B cell (primary cell): ENCODE data around the gene RETN. TPM values are rescaled to one million over a fixed set of nuclear protein-coding genes. Genes with fewer than 3 reads are reported as not detected.

Source experiments
- ATAC-seq: fragments of 200-7000 bp; cut with Tn5 transposase; one replicate; pipeline ENCODE4 v1.10.0; 2021; ENCODE audit warnings: low read depth, mild to moderate bottlenecking, moderate number of reproducible peaks, moderate library complexity
- CTCF ChIA-PET: fragments of 350-600 bp; sonication (Branson Sonifier 250); formaldehyde crosslinking; loops from one replicate; lab custom pipeline; 2021; ENCODE audit warnings: antibody characterized with exemption, inconsistent platforms; lab: Charles Lee
- POLR2A ChIA-PET: fragments of 350-600 bp; sonication (Branson Sonifier 250); formaldehyde crosslinking; loops from one replicate; lab custom pipeline; 2021; ENCODE audit warnings: antibody characterized with exemption; lab: Charles Lee
- DNase-seq: peaks from one replicate; pipeline ENCODE4 v3.0.0; 2013
- H2AFZ ChIP-seq: 2 replicates; pipeline ENCODE4 v1.6.1; 2012; ENCODE audit warnings: mild to moderate bottlenecking, low read depth, low read length; ENCODE audit not compliant: insufficient read depth, poor library complexity, severe bottlenecking
- H3K27ac ChIP-seq, 2 donors: 1 replicate in 1 of 2; 2 replicates in 1 of 2; pipeline ENCODE4 v1.5.1; 2012 to 2013; ENCODE audit warnings: low read length in 2 of 2, mild to moderate bottlenecking in 2 of 2, moderate library complexity in 1 of 2
- H3K27me3 ChIP-seq, 4 experiments: fragments of 200-600 bp in 1 of 4; sonication (generic) in 1 of 4; replicated peaks in 1 of 4; 1 replicate in 2 of 4; 2 replicates in 2 of 4; pipeline versions ENCODE4 v1.6.1 to v1.7.0; 2013 to 2016; ENCODE audit warnings: low read length in 3 of 4, mild to moderate bottlenecking in 2 of 4, mixed read lengths in 1 of 4, moderate library complexity in 1 of 4; ENCODE audit not compliant: insufficient read depth in 4 of 4, control insufficient read depth in 3 of 4; ENCODE audit errors: control extremely low read depth in 1 of 4
- H3K36me3 ChIP-seq, 2 experiments: replicated peaks in 1 of 2; 1 replicate in 1 of 2; 2 replicates in 1 of 2; pipeline versions ENCODE4 v1.6.1 to v1.7.1; 2013; ENCODE audit warnings: low read length in 1 of 2; ENCODE audit not compliant: insufficient read depth in 2 of 2, control insufficient read depth in 1 of 2; ENCODE audit errors: control extremely low read depth in 1 of 2, extremely low read depth in 1 of 2
- H3K4me1 ChIP-seq, 2 donors: fragments of 200-600 bp in 1 of 2; sonication (generic) in 1 of 2; 1 replicate in 1 of 2; 2 replicates in 1 of 2; pipeline versions ENCODE4 v1.5.1 to v1.6.1; 2013 to 2017; ENCODE audit warnings: low read length in 2 of 2; ENCODE audit not compliant: control insufficient read depth in 2 of 2, insufficient read depth in 2 of 2
- H3K4me2 ChIP-seq: replicated peaks from 2 replicates; pipeline ENCODE3; 2012; ENCODE audit warnings: mild to moderate bottlenecking, low read depth, low read length; ENCODE audit not compliant: poor library complexity, severe bottlenecking
- H3K4me3 ChIP-seq, 5 experiments: fragments of 200-600 bp in 1 of 5; sonication (generic) in 1 of 5; 1 replicate in 3 of 5; 2 replicates in 2 of 5; pipeline versions ENCODE4 v1.5.1 to v1.7.0; 2011 to 2016; ENCODE audit warnings: low read length in 4 of 5, mild to moderate bottlenecking in 4 of 5, low read depth in 2 of 5, control low read depth in 1 of 5, moderate library complexity in 1 of 5; ENCODE audit not compliant: insufficient read depth in 1 of 5; ENCODE audit errors: control extremely low read depth in 1 of 5, extremely low read depth in 1 of 5
- H3K79me2 ChIP-seq: fragments of 200-600 bp; sonication (generic); one replicate; pipeline ENCODE4 v1.6.0; 2016; ENCODE audit warnings: low read length; ENCODE audit not compliant: control insufficient read depth, insufficient read depth
- H3K9ac ChIP-seq: fragments of 200-600 bp; sonication (generic); 2 replicates; pipeline ENCODE4 v1.6.1; 2017; ENCODE audit warnings: mild to moderate bottlenecking, low read length, moderate library complexity
- H3K9me3 ChIP-seq, 3 donors: one replicate each; pipeline versions ENCODE4 v1.6.1 to v1.7.1; 2013; ENCODE audit warnings: low read length in 2 of 3; ENCODE audit not compliant: control insufficient read depth in 2 of 3, insufficient read depth in 1 of 3; ENCODE audit errors: control extremely low read depth in 1 of 3
- H4K20me1 ChIP-seq: 2 replicates; pipeline ENCODE4 v1.6.0; 2012; ENCODE audit warnings: mild to moderate bottlenecking, low read length; ENCODE audit not compliant: insufficient read depth, control insufficient read depth, poor library complexity, severe bottlenecking
- H3K27ac Mint-ChIP-seq: one replicate; pipeline ENCODE4 v1.8.0; 2021; ENCODE audit warnings: mixed read lengths
- H3K27me3 Mint-ChIP-seq: one replicate; pipeline ENCODE4 v1.8.0; 2021; ENCODE audit warnings: mixed read lengths
- H3K4me1 Mint-ChIP-seq: one replicate; pipeline ENCODE4 v1.8.0; 2021; ENCODE audit warnings: mixed read lengths
- H3K4me3 Mint-ChIP-seq: one replicate; pipeline ENCODE4 v1.8.0; 2021; ENCODE audit warnings: mixed read lengths
- H3K9me3 Mint-ChIP-seq: one replicate; pipeline ENCODE4 v1.8.0; 2022; ENCODE audit warnings: mixed read lengths; ENCODE audit not compliant: insufficient read depth
- EZH2 ChIP-seq: IDR thresholded peaks from 2 replicates; pipeline ENCODE4 v1.6.1; 2012; ENCODE audit warnings: borderline replicate concordance, low read depth, mild to moderate bottlenecking, moderate library complexity, low read length; ENCODE audit not compliant: insufficient read depth, poor library complexity, severe bottlenecking
- WGBS: methylation state at CpG from one replicate; pipeline ENCODE4 v1.1.5; 2013; ENCODE audit warnings: missing lambda C conversion rate; ENCODE audit not compliant: insufficient coverage; 5-methylcytosine and 5-hydroxymethylcytosine counted together
- intact Hi-C: fragments of 100-400 bp; cut with micrococcal nuclease; formaldehyde crosslinking; loops from one replicate; pipeline ENCODE4 v1.10.0; 2022
- polyA plus RNA-seq: library from polyadenylated mRNA; depleted of rRNA; stranded (reverse); fragments of >200 nt; gene quantifications from 2 replicates; pipeline ENCODE4 v1.2.3, GENCODE V29; 2012
- total RNA-seq, 2 donors: library from RNA; stranded (reverse); fragments of 120-200 nt in 1 of 2; gene quantifications; 1 replicate in 1 of 2; 2 replicates in 1 of 2; pipeline versions ENCODE4 v1.2.3 to v1.2.4, GENCODE V29; 2013 to 2022
- TF ChIP-seq, protein P1 (sequence below): fragments of 200-600 bp; IDR thresholded peaks from one replicate; pipeline ENCODE4 v1.8.0; 2022; ENCODE audit warnings: antibody characterized with exemption, mild to moderate bottlenecking

The RETN gene
- total and polyA plus RNA-seq, 2 donors (not counting 1 experiment from before 2014, with no cell fraction given), result not detected

DNA sequence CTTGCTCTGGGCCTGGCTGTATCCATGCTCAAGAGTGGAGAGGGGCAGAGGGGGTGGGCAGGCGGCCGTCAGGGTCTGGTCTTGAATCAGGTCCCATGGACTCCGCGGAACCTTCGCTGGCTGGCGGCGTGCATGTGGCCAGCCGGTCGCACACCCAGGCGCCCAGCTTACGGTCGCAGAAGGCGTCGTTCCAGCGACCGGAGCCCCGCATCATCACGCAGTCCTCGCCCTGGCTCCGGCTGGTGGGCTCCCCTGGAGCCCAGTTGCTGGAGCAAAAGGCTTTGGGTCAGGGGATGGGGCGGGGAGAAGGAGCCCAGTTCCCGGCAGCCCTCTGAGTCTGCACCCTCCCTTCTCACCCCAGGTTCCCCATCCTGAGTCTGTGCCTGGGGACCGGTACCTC is 20.3 kb downstream of the RETN start:
- peaks cover 47% of the 10 kb centered on the region for H4K20me1 ChIP-seq
- TF ChIP-seq, protein P1, sequence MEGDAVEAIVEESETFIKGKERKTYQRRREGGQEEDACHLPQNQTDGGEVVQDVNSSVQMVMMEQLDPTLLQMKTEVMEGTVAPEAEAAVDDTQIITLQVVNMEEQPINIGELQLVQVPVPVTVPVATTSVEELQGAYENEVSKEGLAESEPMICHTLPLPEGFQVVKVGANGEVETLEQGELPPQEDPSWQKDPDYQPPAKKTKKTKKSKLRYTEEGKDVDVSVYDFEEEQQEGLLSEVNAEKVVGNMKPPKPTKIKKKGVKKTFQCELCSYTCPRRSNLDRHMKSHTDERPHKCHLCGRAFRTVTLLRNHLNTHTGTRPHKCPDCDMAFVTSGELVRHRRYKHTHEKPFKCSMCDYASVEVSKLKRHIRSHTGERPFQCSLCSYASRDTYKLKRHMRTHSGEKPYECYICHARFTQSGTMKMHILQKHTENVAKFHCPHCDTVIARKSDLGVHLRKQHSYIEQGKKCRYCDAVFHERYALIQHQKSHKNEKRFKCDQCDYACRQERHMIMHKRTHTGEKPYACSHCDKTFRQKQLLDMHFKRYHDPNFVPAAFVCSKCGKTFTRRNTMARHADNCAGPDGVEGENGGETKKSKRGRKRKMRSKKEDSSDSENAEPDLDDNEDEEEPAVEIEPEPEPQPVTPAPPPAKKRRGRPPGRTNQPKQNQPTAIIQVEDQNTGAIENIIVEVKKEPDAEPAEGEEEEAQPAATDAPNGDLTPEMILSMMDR, result no peak
- no peak for TF ChIP-seq EZH2
- no peak overlapping the region for H3K4me3 ChIP-seq
- peaks cover 35% of the 10 kb centered on the region in 2 donors for H3K4me1 ChIP-seq
- Mint-ChIP-seq H3K27ac (no peak overlapping the region), H3K4me1 (peaks cover 21% of the 10 kb centered on the region), H3K27me3 (no peaks in the 10 kb centered on the region), H3K4me3 (no peak overlapping the region), H3K9me3 (no peaks in the 10 kb centered on the region)
- H3K27ac ChIP-seq, result peak overlapping the region in 1 of 2 donors; percentile 19
- no peaks in the 10 kb centered on the region for H3K9me3 ChIP-seq
- H3K4me2 ChIP-seq, result no peak overlapping the region
- WGBS, result 52% methylated on average over 20 of the region's 23 CpGs
- H3K79me2 ChIP-seq, result peaks cover 40% of the 10 kb centered on the region
- no peak overlapping the region for H2AFZ ChIP-seq
- no peaks in the 10 kb centered on the region for H3K27me3 ChIP-seq
- intact Hi-C loops, result no loop called here
- ATAC-seq, result no peak
- peak; percentile 29 for DNase-seq
- H3K9ac ChIP-seq, result no peak overlapping the region
- POLR2A ChIA-PET, result no interaction called here
- CTCF ChIA-PET, result interaction anchor here (1.0 to 1.3 kb wide), 2 partner anchors 111 to 113 kb away, joined by 4 read pairs; no protein-coding TSS in a partner anchor
- H3K36me3 ChIP-seq, result peaks cover 0 to 50% of the 10 kb centered on the region in 2 experiments

DNA sequence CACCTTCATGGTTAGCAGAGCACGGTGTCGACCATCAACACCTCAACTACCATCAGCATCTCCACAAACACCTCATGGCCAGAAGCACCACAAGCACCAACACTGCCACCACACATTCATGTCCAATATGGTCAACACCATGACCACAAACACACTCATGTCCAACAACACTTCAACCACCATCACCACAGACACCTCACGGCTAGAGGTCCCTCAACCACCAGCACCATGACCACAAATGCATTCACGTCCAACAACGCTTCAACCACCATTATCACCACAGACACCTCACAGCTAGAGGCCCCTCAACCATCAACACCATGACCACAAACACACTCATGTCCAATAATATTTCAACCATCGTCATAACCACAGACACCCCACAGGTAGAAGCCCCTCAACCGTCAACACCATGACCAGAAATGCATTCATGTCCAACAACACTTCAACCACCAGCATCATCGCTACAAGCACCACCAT is 22.0 kb downstream of the RETN start:
- ATAC-seq, result no peak
- ChIA-PET CTCF (interaction anchor here (0.6 to 1.0 kb wide), 2 partner anchors 10 to 109 kb away, joined by 3 to 4 read pairs; partner anchors contain the start of gene TRAPPC5), POLR2A (interaction anchor here (0.6 kb wide), 1 partner anchor 88 kb away, joined by 6 read pairs; no protein-coding TSS in a partner anchor)
- H3K9me3 ChIP-seq, result no peaks in the 10 kb centered on the region
- intact Hi-C loops, result no loop called here
- no peaks in the 10 kb centered on the region for H3K9me3 Mint-ChIP-seq
- H3K27ac ChIP-seq, result peak overlapping the region in 1 of 2 donors; percentile 44
- peak overlapping the region; percentile 23 for H3K4me2 ChIP-seq
- no peak overlapping the region for H3K4me3 ChIP-seq
- TF ChIP-seq EZH2, result no peak
- TF ChIP-seq, protein P1, result no peak
- H3K4me1 Mint-ChIP-seq, result peaks cover 28% of the 10 kb centered on the region
- H2AFZ ChIP-seq, result no peak overlapping the region
- H3K9ac ChIP-seq, result no peak overlapping the region
- peaks cover 55% of the 10 kb centered on the region for H3K79me2 ChIP-seq
- peak; percentile 16 for DNase-seq
- 70% methylated on average over 8 of the region's 8 CpGs for WGBS
- H3K27ac Mint-ChIP-seq, result no peak overlapping the region
- H3K4me1 ChIP-seq, result peaks cover 51 to 52% of the 10 kb centered on the region in 2 donors
- H3K36me3 ChIP-seq, result peaks cover 0 to 57% of the 10 kb centered on the region in 2 experiments
- H3K27me3 Mint-ChIP-seq, result no peaks in the 10 kb centered on the region
- H3K4me3 Mint-ChIP-seq, result no peak overlapping the region
- H4K20me1 ChIP-seq, result peaks cover 44% of the 10 kb centered on the region
- no peaks in the 10 kb centered on the region for H3K27me3 ChIP-seq
